ENCODE data around the gene NAXE.

DNA sequence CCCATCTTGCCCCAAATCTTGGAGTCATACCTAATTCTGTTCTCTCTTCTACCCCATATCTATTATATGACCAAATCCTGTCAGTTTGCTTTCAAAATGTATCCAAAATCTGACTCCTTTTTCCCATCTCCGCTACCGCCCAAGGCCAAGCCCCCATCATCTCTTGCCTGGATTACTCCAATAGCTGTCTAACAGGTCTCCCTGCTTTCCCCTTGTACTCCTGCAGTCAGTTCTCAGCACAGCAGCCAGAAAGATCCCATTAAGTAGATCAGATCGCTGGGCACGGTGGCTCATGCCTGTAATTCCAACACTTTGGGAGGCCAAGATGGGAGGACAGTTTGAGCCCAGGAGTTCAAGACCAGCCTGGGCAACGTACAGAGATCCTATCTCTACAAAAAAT, 39.1 kb upstream of the NAXE start:
- TF ChIP-seq SUZ12 (IDR thresholded peaks at IDR 0.05) (no peak), LEF1 (IDR thresholded peaks at IDR 0.05; ENCODE audit: borderline replicate concordance) (no peak), BHLHE40 (IDR thresholded peaks at IDR 0.05; ENCODE audit: borderline replicate concordance) (no peak), HDGF (IDR thresholded peaks at IDR 0.05; ENCODE audit: borderline replicate concordance) (no peak), SP1 (IDR thresholded peaks at IDR 0.05) (no peak), ELF4 (IDR thresholded peaks at IDR 0.05) (no peak), FOXA1 (IDR thresholded peaks at IDR 0.05) (no peak), FOXM1 (IDR thresholded peaks at IDR 0.05; ENCODE audit: borderline replicate concordance) (no peak), ZNF384 (IDR thresholded peaks at IDR 0.05) (no peak)
- TF ChIP-seq, protein P1, sequence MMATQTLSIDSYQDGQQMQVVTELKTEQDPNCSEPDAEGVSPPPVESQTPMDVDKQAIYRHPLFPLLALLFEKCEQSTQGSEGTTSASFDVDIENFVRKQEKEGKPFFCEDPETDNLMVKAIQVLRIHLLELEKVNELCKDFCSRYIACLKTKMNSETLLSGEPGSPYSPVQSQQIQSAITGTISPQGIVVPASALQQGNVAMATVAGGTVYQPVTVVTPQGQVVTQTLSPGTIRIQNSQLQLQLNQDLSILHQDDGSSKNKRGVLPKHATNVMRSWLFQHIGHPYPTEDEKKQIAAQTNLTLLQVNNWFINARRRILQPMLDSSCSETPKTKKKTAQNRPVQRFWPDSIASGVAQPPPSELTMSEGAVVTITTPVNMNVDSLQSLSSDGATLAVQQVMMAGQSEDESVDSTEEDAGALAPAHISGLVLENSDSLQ (IDR thresholded peaks at IDR 0.05): no peak

All from HEK293T (cell line).